Amygdala (tissue), 56 donors: Measurements from ENCODE around the gene ZNF732.
"Not testable (repeated sequence)": the region's sequence is repeated elsewhere in the genome, so short reads cannot be mapped to it uniquely, and the experiment has no call there.

Experiments used
- DNase-seq, 56 donors: peaks; one replicate each; lab custom pipeline; 2025; lab: John Stamatoyannopoulos, UW

ZNF732 gene

DNA sequence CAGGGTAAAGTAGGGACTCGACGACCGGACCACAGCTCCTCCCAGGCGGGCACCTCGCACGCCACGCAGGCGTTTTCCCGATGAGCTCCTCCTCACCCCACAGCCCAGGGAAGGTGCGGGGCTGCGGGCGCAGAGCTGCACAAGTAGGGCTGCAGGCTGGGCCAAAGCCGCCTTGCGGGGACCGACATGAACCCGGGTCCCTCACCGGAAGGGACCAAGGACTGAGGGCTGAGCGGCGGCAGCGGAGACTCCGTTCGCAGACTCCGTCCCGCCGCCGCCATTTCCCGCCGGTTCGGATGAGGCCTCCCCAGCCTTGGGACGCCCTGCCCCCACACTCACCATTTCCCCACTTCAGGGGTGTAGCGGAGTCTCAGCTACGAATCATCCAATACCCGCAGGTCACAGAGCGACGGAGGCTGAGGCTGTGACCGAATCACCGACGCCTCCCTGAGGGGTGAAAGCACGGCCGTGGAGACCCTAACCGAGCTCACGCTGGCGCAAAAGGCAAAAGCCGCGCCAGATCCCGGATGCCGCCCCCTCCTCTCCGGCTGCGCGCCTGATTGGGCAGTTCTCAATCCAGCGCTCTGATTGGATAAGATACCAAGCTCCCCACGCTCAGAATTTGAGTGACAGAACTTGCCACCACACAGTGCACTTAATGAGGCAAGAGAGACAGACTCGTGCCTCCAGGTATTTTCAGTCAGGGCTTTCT, at the start of gene ZNF732:
Gene ZNF732, minus strand, starts transcription at position 506 of the 712 bp plus-strand sequence. Its CDS starts 164 bp downstream, at position 342.
- peak in 22 of 56 donors; percentile 1 to 50 (median 21) for DNase-seq

DNA sequence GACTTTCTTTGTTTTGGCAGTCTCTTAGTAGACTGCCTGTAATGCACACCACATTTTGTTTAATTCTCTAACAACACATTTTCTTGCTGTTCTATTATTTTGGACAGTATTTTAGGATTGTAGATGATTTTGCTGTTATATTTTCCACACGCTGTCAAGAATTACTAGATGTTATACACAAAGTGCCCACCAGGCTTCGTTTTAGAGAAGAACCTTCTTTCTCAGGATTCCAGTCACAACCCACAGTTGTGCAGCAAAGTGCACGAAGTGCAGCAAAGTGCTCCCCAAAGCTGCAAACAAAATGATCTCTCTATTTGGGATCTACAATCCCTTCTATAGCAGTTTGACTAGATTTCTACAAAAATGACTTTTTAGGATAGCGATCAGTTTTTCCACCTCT, 34.7 kb upstream of the ZNF732 start:
- DNase-seq, result no peak

DNA sequence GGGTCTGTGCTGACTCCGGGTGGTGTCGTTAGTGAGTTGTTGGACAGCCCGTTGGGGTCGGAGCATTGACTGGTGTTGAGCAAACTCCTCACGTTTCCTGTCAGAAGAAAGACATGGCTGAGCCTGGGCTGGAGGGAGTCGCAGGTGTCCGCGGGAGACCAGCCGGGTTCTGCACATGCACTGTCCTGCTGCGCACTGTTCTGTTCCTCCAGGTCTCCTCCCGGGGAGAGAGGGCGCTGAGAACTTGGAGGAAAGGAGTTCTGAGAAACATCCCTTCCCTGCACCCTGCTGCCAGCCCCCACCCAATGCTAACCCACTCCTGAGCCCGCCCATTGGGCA, 33.5 kb upstream of the ZNF732 start:
- DNase-seq, result no peak

DNA sequence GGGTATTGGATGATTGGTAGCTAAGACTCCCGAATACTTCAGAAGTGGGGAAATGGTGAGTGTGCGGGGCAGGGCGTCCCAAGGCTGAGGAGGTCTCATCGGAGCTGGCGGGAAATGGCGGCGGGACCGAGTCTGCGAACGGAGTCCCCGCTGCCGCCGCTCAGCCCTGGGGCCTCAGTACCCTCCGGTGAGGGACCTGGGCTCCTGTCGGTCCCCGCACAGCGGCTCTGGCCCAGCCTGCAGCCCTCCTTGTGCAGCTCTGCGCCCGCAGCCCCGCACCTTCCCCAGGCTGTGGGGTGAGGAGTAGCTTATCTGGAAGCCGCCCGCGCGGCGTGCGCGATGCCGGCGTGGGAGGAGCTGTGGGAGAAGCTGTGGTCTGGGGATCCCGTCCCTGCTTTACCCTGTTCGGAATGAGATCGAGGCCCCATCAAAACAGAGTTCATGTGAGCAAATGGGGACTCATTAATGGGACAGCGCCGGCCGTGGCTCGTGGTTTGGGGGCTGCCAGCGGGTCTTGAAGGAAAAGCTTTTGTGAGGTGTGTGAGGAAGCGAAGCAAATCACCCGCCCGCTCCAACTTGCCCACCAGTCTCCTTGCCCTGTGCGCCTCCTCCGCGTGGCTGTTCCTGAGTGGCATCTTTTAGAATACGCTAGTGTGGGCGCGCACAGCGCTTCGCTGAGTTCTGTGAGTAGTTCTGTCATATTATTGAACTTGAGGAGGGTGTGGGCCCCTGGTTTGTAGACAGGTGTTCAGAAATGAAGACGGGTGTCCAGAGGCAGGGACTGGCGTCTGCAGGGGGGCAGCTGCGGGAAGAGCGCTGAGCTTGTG, 32.9 kb upstream of the ZNF732 start:
- DNase-seq, result peak in 19 of 56 donors; percentile 12 to 62 (median 47)

DNA sequence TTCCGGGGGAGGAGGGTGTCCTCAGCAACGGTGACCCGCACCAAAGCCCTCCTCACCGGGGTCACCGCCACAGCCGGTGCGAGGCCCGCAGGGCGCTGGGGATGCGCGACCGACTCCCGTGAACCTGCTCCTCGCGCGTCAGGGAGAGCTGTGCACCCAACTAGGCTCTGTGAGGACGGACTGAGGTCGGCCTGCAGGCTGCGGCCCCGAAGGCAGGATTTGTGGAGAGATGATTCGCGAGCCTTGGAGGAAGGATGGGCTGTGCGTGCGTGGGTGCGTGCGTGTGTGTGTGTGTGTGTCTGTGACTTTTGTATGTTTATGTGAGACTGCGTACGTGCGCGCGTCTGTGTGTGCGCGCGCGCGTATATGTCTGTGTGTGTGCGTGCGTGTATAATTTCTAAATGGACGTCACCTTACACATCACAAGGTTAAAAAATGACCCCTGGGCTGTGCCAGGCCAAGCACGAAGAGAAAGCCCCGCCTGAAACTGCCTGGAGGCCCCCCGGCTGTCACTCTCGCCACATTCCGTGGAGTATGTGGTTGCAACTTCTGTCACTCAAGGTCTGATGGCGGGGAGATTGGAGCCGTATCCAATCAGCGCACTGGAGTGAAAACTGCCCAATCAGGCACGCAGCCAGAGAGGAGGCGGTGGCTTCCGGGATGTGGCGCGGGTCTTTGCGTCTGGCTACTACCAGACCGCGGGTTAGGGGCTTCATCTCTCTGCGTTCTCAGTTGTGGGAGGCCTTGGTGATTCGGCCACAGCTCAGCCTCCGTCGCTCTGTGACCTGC, 32.1 kb upstream of the ZNF732 start, which contains the start of gene ZNF141:
Gene ZNF141, plus strand, starts transcription at position 672 of the 789 bp plus-strand sequence. CDS start 170 bp downstream, outside the sequence.
- DNase-seq, result peak; percentile 60 to 98 (median 95)

DNA sequence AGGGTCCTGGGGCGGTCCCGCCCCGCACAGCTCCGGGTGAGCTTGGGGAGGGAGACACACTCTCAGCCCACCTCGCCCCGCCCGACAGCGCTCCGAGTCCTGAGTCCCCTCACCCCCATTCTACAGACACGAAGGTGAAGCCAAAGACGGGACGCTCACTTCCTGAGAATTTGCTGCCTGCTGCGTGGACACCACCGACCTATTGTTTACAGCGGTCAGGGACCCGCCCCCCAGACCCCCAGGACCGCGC, 31.5 kb upstream of the ZNF732 start:
- DNase-seq, result peak in 6 of 56 donors; percentile 22 to 55 (median 42)

DNA sequence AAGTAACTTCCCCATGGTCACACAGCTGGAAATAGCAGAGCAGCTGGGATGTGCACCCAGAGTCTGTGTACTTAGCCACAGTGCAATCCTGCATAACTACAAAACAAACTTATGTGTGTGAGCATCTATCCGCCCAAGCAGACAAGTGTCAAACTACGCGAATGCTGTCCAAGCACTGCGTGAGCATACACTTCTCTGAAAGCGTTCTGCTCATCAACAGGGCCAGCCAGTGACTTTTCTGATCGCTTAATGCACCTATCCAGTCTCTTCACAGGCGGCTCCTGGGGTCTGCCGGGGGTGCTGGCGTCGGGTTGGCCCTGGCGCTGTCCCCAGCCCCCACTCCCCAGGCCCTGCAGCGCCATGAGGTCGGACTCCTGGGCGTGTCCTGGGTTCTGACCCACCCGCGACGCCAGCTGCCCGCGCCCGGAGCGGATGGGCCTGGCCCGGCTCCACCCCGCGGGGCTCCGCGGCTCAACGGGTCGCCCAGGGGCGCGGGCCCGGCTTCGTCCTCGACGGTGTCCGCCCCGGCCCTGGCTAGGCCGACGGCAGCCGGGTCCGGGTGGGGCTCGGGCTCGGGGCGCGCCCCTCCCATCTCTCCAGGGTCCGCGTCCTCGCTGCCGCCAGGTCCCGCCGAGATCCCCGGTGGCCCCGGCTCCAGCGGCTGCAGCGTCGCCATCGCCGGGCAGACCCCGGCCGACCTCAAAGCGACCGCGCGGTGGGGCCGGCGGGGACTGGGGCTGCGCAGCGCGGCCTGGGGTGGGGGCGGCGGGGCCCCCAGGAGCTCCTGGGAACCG, 31.0 kb upstream of the ZNF732 start:
- DNase-seq, result peak in 15 of 56 donors; percentile 2 to 37 (median 13)

DNA sequence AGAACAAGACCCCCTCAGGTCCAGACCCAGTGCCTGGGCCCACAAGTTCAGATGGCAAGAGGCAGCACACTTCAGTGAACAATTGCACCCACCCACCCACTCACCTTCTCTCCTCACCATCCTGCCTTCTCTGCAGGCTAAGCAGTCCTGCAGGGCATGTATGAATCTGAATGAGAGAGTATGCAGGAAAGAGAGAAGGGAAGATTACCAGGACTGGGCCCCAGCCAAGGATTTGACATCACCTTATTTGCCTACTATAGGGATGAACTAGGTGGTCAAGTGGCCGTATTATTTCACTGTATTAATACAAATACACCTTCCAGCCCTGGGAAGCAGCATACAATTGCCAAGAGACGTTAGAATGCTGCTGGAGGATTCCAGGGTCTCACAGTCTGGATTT, 30.2 kb upstream of the ZNF732 start:
- DNase-seq, result no peak

DNA sequence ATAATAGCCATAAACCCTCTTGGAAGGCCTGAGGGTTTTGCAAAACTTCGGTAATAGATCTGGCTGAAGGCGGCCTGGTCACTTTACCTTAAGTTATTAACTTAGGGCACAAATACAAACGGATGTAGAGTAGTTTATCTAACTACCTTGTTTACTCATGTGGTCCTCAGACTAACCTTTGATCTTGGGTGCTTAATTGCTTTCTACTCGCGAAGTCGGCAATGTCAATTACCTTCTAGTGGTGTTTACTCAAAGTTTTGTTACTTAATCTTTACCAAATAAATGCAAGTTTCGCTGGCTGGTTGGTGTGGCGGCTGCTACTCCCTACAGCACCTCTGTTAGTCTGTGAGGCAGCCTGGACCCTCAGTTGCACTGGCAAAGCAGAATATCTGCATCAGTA, 23.5 kb upstream of the ZNF732 start:
- no peak for DNase-seq

DNA sequence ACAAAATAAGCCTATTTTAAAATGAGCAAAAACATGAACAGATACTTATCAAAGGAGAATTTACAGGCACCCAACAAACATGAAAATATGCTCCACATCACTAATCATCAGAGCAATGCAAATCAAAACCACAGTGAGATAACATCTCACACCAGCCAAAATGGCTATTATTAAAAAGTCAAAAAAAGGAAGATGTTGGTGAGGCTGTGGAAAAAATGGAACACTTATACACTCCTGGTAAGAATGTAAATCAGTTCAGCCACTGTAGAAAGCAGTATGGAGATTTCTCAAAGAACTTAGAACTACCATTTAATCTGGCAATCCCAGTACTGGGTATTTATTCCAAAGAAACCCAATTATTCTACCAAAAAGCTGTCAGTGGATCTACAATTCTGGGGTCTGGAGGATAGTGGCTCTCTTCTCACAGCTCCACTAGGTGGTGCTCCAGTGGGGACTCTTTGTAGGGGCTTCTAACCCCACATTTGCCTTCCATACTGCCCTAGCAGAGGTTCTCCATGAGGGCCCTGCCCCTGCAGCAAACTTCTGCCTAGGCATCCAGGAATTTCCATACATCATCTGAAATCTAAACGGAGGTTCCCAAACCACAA, 9.1 kb upstream of the ZNF732 start:
- no peak for DNase-seq

DNA sequence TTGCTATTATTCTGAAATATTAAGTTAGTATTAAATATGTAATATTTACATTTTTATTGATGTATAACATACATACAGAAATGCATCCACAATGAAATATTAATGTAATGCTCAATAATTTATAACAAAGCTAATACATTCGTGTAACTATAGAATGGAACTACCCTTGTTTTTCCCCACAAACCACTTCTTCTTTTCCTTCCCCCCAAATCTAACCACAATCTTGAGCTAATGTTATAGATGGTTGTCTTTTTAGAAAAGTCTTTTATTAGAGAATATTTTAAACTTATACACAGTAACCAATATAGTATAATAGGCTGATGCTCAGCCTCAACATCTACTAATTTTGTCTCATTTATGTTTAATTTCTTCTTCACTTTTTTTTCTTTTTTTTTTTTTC, 4.5 kb upstream of the ZNF732 start:
- DNase-seq, result no peak

DNA sequence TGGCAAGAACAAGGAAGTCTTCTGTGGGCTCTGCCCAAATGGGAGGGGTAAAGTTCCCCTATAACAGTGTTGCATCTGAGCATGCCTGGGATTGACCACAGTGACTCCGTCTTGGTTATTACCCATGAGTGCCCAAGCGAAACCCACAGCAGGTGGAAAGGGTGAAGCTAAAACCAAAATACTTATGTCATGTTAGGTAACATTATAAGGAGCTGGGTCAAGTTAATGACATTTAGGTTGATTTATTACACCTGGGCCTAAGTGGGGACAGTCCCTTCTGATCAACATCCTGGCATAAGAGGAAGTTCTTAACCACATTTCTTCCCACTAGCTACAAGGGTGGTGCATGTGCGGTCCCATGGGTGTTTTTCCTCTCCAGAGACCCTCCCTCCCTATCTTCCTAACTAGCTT, 1.3 kb upstream of the ZNF732 start:
- no peak for DNase-seq

DNA sequence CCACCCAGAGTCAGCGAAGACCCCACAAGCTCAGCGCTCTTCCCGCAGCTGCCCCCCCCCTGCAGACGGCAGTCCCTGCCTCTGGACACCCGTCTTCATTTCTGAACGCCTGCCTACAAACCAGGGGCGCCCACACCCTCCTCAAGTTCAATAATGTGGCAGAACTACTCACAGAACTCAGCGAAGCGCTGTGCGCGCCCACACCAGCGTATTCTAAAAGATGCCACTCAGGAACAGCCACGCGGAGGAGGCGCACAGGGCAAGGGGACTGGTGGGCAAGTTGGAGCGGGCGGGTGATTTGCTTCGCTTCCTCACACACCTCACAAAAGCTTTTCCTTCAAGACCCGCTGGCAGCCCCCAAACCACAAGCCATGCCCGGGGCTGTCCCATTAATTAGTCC, 758 bp downstream of the ZNF732 start:
- not testable (repeated sequence) for DNase-seq

DNA sequence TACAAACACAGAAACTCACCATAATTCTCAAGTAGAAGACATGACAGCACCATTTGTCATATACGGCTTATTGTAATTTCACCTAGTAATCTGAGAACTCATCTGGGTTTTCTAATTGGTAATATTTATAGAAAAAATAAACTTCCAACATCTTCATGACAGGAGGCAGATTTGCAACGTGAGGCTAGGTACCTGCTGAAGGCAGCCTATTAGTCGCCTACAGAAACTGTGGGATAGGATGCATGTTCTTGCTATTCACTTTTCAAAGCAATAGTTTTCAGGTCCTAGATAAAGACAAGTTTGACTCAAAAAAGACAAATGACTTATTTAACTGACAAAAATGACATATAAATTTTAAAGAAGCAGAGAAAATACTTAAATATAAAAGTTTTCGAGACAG, 2.9 kb downstream of the ZNF732 start:
- DNase-seq, result no peak

DNA sequence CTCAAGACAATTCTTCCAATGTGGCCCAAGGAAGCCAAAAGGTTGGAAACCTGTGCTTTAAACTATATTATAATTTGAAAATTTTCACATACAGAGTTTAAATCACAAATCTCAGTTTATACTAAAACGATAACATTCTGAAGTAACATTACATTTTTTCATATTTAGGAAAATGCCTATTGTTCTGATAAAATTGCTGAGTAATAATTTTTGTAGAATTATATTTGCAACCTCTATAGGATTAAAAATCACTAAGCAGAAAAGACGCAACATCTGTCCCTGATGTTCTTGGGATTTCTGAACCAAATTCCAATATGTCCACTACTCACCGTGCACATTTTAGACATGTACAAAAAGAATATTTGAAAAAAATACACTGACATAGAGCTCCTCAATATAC, 10.5 kb downstream of the ZNF732 start:
- DNase-seq, result no peak

DNA sequence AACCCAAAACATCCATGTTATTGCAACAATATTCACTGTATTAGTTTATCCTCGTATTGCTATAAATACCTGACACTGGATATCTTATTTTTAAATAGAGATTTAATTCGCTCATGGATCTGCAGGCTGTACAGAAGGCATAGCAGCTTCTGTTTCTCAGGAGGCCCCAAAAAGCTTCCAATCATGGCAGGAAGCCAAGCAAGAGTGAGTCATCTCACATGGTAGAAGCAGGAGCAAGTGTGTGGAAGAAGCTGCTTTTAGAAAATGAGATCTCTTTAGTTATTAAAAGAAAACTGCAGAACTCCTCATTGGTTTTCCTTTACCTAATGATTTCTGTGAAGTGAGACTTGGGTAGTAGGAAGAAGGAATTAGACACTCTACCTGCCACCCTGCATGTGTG, 16.4 kb downstream of the ZNF732 start:
- DNase-seq, result peak in 3 of 56 donors; percentile 6 to 15 (median 14)

DNA sequence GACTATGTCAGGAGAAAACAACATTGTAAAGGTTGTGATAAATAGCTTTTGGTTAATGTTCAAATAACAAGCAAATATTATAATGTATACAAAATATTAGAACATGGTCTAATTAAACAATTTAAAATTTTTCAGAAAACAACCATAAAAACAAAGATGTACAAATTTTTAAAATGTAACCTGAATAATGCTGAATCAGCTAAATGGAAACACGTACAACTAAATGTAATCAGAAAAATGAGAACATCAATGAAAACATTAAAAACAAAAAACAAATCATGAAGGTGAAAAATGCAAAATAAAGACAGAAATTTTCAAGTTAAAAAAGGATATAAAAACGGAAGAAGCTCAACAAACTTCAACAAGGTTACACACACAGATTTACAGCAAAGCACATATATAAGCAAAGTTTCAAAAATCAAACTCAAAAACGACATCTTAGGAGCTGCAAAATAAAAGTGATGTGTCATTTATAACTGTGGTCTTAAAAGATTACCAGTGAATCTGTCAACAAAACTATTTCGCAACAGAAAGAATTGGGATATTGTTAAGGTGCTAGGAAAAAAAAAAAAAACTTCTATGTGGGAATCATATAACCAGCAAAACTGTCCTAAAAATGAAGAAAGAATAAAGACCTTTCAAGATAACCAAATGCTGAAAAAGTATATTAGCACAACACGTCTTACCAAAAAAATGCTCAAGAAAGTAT, 31.8 kb downstream of the ZNF732 start:
- DNase-seq, result no peak

DNA sequence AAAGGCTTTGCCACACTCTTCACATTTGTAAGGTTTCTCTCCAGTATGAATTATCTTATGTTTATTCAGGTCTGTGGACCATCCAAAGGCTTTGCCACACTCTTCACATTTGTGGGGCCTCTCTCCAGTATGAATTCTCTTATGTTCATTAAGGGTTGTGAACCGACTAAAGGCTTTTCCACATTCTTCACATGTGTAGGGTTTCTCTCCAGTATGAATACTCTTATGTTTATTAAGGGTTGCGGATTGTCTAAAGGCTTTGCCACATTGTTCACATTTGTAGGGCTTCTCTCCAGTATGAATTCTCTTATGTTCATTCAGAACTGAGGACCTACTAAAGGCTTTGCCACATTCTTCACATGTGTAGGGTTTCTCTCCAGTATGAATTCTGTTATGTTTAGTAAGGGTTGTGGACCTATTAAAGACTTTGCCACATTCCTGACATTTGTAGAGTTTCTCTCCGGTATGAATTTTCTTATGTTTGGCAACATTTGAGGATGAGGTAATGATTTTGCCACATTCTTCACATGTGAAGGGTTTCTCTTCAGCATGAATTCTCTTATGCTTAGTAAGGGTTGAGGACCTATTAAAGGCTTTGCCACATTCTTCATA, 33.7 kb downstream of the ZNF732 start:
- DNase-seq, result no peak

DNA sequence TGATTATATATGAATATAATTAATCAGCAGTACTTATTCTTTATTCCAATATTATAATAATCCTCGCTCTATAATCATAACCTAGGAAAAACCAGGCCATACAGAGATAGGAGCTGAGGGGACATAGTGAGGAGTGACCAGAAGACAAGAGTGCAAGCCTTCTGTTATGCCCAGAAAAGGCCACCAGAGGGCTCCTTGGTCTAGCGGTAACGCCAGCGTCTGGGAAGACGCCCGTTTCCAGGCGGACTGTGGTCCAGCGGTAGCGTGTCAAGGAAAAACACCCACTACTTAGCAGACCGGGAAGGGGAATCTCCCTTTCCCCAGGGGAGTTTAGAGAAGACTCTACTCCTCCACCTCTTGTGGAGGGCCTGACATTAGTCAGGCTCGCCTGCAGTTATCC, 46.0 kb downstream of the ZNF732 start:
- not testable (repeated sequence) for DNase-seq
